GM21526 (cell line): ENCODE measurements around the gene PTGR1.
"Not testable (repeated sequence)": the region's sequence is repeated elsewhere in the genome, so short reads cannot be mapped to it uniquely, and the experiment has no call there.

Experiments
- ATAC-seq: cut with Tn5 transposase; IDR thresholded peaks from one replicate; pipeline ENCODE4 v1.9.1; 2021; ENCODE audit warnings: moderate library complexity; ENCODE audit not compliant: unreplicated experiment, low FRiP score

The PTGR1 gene

GRCh38 chr9:111599092-111599954 is at the start of gene PTGR1:
Gene PTGR1 (minus strand): TSS chr9:111599647. CDS start chr9:111597422, 2,225 bp downstream.
- ATAC-seq, result no peak

GRCh38 chr9:111649016-111649415 is 49.6 kb upstream of the PTGR1 start:
- no peak for ATAC-seq

- no peak for ATAC-seq
Observed at GRCh38 chr9:111648066-111648465, 48.6 kb upstream of the PTGR1 start.

GRCh38 chr9:111646417-111646816 is 47.0 kb upstream of the PTGR1 start:
- ATAC-seq, result no peak

- ATAC-seq, result no peak
Observed at GRCh38 chr9:111645806-111646205, 46.4 kb upstream of the PTGR1 start.

GRCh38 chr9:111644195-111644772 is 44.8 kb upstream of the PTGR1 start:
- ATAC-seq, result no peak

- no peak for ATAC-seq
Observed at GRCh38 chr9:111637421-111637950, 38.0 kb upstream of the PTGR1 start.

- ATAC-seq, result no peak
Observed at GRCh38 chr9:111634860-111635259, 35.4 kb upstream of the PTGR1 start.

GRCh38 chr9:111633389-111633736 is 33.9 kb upstream of the PTGR1 start:
- no peak for ATAC-seq

GRCh38 chr9:111632695-111633388 is 33.4 kb upstream of the PTGR1 start:
- ATAC-seq, result no peak

- no peak for ATAC-seq
Observed at GRCh38 chr9:111632060-111632459, 32.6 kb upstream of the PTGR1 start.

GRCh38 chr9:111631214-111631971 is 31.9 kb upstream of the PTGR1 start, which contains the start of gene DNAJC25:
Gene DNAJC25 (plus strand): TSS chr9:111631334. CDS start chr9:111631408, 74 bp downstream.
- ATAC-seq, result peak; percentile 96

GRCh38 chr9:111630964-111631213 is 31.4 kb upstream of the PTGR1 start:
- ATAC-seq, result no peak

- peak; percentile 21 for ATAC-seq
Observed at GRCh38 chr9:111630182-111630963, 30.9 kb upstream of the PTGR1 start.

GRCh38 chr9:111628411-111628810 is 29.0 kb upstream of the PTGR1 start:
- ATAC-seq, result no peak

- ATAC-seq, result no peak
Observed at GRCh38 chr9:111627260-111627963, 28.0 kb upstream of the PTGR1 start.

GRCh38 chr9:111622626-111623025 is 23.2 kb upstream of the PTGR1 start:
- ATAC-seq, result no peak

GRCh38 chr9:111621895-111622480 is 22.5 kb upstream of the PTGR1 start:
- no peak for ATAC-seq

- not testable (repeated sequence) for ATAC-seq
Observed at GRCh38 chr9:111617349-111617748, 17.9 kb upstream of the PTGR1 start.
